Small intestine (tissue), 7 donors: ENCODE measurements around the gene TMCO1. TPM values are rescaled to one million over a fixed set of nuclear protein-coding genes. Genes with fewer than 3 reads are reported as not detected.
A peak's percentile ranks its signal among the peaks of the same experiment; 100 is the strongest.
"Not testable (repeated sequence)": the region's sequence is repeated elsewhere in the genome, so short reads cannot be mapped to it uniquely, and the experiment has no call there.

Experiments
- DNase-seq, 2 donors: peaks; one replicate each; pipeline versions ENCODE4 v3.0.0 to v3.0.0-alpha.2; 2013
- FAIRE-seq: peaks from 2 replicates; lab custom pipeline; 2012; peaks lifted over from hg19 to GRCh38; lab: Jason Lieb, UNC
- H3K27ac ChIP-seq, 3 donors: one replicate each; pipeline ENCODE4 v1.5.1; 2013; ENCODE audit warnings: low read length in 2 of 3, mild to moderate bottlenecking in 2 of 3, control low read depth in 1 of 3, inconsistent platforms in 1 of 3, low read depth in 1 of 3, moderate library complexity in 1 of 3
- H3K27me3 ChIP-seq, 3 donors: one replicate each; pipeline ENCODE4 v1.6.1; 2013; ENCODE audit warnings: low read length in 3 of 3, inconsistent platforms in 1 of 3; ENCODE audit not compliant: control insufficient read depth in 3 of 3, insufficient read depth in 3 of 3
- H3K36me3 ChIP-seq, 3 donors: one replicate each; pipeline ENCODE4 v1.6.1; 2013; ENCODE audit warnings: low read length in 3 of 3, inconsistent platforms in 1 of 3, low read depth in 1 of 3, mild to moderate bottlenecking in 1 of 3, moderate library complexity in 1 of 3; ENCODE audit not compliant: control insufficient read depth in 3 of 3, insufficient read depth in 2 of 3
- H3K4me1 ChIP-seq, 3 donors: one replicate each; pipeline ENCODE4 v1.6.1; 2013; ENCODE audit warnings: low read length in 2 of 3, inconsistent platforms in 1 of 3, low read depth in 1 of 3, mild to moderate bottlenecking in 1 of 3, moderate library complexity in 1 of 3; ENCODE audit not compliant: control insufficient read depth in 3 of 3, insufficient read depth in 2 of 3
- H3K4me3 ChIP-seq, 3 donors: one replicate each; pipeline ENCODE4 v1.5.1; 2013; ENCODE audit warnings: low read length in 3 of 3, control low read depth in 1 of 3, inconsistent platforms in 1 of 3, low read depth in 1 of 3, mild to moderate bottlenecking in 1 of 3, moderate library complexity in 1 of 3
- H3K9me3 ChIP-seq, 2 donors: one replicate each; pipeline ENCODE4 v1.6.1; 2013; ENCODE audit warnings: low read depth in 1 of 2, low read length in 1 of 2; ENCODE audit not compliant: control insufficient read depth in 2 of 2, insufficient read depth in 1 of 2
- WGBS, 3 donors: extraction: QIAGEN DNeasy Blood & Tissue Kit; methylation state at CpG; one replicate each; pipeline ENCODE4 v1.1.7; 2013; 5-methylcytosine and 5-hydroxymethylcytosine counted together
- polyA plus RNA-seq, 4 donors: library from polyadenylated mRNA; stranded (reverse) in 3 of 4; unstranded in 1 of 4; fragments of 200-250 nt in 3 of 4; fragments of 120-200 nt in 1 of 4; gene quantifications; one replicate each; pipeline versions ENCODE4 v1.2.1 to v1.2.3, GENCODE V29; 2013
- donor health status: healthy with polysubstance abuse.
- donor health status: control.
- donor health status: control.
- donor health status: Bipolar disorder and iron deficiency.
- donor health status: healthy.

Gene TMCO1
- polyA plus RNA-seq, 4 donors = 68.7 to 143 (median 105) TPM

DNA sequence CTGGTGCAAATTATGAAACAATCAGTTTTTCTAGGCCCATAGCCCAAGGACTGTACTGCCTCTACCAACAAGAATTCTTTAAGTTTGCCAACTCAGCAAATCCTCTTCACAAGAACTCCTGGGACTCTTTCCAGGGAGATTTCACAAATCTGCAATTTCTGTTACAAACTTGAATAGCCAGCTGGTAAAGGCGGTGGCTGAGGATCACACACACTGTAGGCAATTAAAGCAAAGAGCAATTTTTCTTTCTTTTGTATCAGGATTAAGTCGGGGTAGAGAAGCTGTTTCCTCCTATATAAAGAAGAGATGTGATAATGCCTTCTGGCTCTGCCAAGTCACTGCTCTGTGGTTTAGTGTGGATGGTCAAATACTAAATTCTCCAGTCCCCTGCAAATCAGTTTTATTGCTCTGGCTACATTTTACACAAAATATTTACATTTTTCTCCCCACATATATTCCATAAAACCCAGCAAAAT, 72.0 kb downstream of the TMCO1 start:
- no peak for FAIRE-seq
- H3K4me1 ChIP-seq = peaks cover 0 to 8% (median 0%) of the 10 kb centered on the region in 3 donors
- H3K27me3 ChIP-seq = no peaks in the 10 kb centered on the region
- DNase-seq = peak; percentile 15 to 44
- 8 to 24% (median 14%) methylated on average over 2 of the region's 2 CpGs for WGBS, 3 donors
- peak overlapping the region in 1 of 3 donors; percentile 25 for H3K4me3 ChIP-seq
- no peak overlapping the region for H3K27ac ChIP-seq
- no peaks in the 10 kb centered on the region for H3K9me3 ChIP-seq
- H3K36me3 ChIP-seq = peaks cover 0 to 2% (median 2%) of the 10 kb centered on the region in 3 donors

DNA sequence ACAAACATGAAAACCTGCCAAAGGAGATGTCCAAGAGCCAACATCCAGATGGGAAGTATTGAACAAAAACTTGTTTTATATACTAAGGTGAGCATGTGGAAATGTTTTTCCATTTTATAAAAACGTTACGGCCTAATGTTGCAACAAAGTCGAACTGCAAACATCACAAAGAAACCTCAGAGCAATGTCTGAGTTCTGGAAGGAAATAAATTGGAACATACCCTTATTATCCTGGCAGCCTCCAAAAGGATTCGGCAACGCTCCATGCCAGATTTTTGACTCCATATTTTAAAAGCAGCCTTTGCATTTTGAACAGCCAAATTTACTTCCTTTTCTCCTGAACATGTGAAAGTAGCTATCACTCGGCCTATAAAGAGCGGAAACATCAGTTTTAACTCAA, 73.6 kb downstream of the TMCO1 start:
- 73 to 90% (median 85%) methylated on average over 7 of the region's 7 CpGs for WGBS, 3 donors
- Histone ChIP-seq H3K27ac (no peak overlapping the region), H3K9me3 (peaks cover 0 to 5% of the 10 kb centered on the region in 2 donors), H3K36me3 (peaks cover 0 to 8% (median 2%) of the 10 kb centered on the region in 3 donors), H3K4me3 (no peak overlapping the region), H3K27me3 (no peaks in the 10 kb centered on the region), H3K4me1 (peaks cover 0 to 8% (median 0%) of the 10 kb centered on the region in 3 donors)
- DNase-seq (no peak), FAIRE-seq (no peak)

DNA sequence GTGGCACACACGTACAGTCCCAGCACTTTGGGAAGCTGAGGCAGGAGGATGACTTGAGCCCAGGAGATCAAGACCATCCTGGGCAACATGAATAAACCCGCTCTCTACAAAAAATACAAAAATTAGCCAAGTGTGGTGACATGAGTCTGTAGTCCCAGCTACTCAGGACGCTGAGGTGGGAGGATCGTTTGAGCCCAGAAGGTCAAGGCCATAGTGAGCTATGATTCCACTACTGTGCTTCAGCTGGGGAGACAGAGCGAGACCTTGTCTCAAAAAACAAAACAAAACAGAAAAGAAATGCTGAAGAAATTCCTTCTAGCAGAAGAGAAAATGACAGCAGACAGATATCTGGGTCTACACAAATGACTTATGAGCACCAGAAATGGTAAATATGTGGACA, 80.6 kb downstream of the TMCO1 start:
- no peaks in the 10 kb centered on the region for H3K27me3 ChIP-seq
- no peaks in the 10 kb centered on the region for H3K4me1 ChIP-seq
- no peak overlapping the region for H3K4me3 ChIP-seq
- no peak overlapping the region for H3K27ac ChIP-seq
- WGBS, 3 donors = 97 to 99% (median 98%) methylated on average over 5 of the region's 5 CpGs
- peaks cover 0 to 15% (median 6%) of the 10 kb centered on the region in 3 donors for H3K36me3 ChIP-seq
- H3K9me3 ChIP-seq = peaks cover 0 to 9% of the 10 kb centered on the region in 2 donors
- FAIRE-seq (no peak), DNase-seq (no peak)

DNA sequence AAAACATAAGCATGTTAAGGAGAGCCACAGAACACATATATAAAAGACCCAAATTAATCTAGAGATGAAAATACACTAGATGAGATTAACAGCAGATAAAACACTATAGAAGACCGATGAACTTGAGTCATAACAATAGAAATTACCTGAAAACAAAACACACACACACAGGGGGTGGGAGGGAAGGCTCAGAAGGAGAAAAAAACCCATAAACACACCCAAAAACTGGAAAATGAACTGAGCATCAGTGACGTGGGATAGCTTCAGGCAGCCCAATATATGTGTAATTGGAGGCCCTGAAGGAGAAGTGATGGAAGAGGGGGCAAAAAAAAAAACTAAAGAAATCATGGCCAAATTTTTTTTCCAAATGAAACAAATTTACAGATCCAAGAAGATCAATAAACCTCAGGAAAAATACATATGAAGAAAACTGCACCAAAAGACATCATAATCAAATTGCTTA, 81.7 kb downstream of the TMCO1 start:
- Histone ChIP-seq H3K27me3 (no peaks in the 10 kb centered on the region), H3K36me3 (peaks cover 2 to 20% (median 8%) of the 10 kb centered on the region in 3 donors), H3K9me3 (peaks cover 0 to 9% of the 10 kb centered on the region in 2 donors), H3K4me3 (no peak overlapping the region), H3K27ac (no peak overlapping the region), H3K4me1 (no peaks in the 10 kb centered on the region)
- DNase-seq (no peak), FAIRE-seq (no peak)
- WGBS, 3 donors = 79 to 89% (median 79%) methylated on average over 2 of the region's 2 CpGs

DNA sequence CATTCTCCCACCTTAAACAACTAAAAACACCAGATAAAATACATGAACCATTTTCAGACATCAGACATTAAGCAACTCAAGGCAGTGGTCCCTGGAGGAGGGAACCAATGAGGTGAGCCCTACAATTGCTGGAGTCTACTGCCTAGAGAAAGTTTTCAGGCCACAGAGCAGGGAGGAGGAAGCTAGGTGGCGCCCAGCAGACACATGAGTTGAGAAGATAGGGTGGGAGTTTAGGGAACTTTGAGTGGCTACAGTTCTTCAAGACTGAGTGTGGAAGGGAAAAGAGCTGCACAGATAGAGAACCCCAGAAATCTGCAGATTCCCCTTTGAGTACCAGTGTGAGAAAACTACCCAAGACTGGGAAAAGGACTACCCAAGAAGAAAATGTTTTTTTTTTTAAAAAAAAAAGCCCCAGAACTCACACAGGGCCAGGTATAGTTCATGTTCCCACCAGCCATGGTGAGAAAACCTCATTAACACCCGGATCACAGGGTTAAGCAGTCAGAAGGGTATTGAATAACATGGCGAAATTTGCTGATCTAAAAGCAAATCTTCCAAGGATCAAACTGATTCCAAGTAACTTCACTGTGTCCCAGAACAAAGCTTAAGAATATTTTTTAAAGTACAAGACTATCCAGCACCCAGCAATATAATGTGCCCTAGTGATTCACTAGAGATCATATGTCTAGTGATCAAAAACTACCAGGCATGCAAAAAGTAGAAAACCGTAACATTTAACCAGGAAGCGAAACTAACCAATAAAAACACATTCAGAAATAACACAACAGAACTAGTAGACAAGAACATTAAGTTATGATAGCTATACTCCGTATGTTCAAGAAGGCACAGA, 82.3 kb downstream of the TMCO1 start:
- FAIRE-seq = no peak
- peaks cover 6 to 23% (median 10%) of the 10 kb centered on the region in 3 donors for H3K36me3 ChIP-seq
- no peaks in the 10 kb centered on the region for H3K4me1 ChIP-seq
- H3K4me3 ChIP-seq = no peak overlapping the region
- DNase-seq = no peak
- H3K27me3 ChIP-seq = no peaks in the 10 kb centered on the region
- 79 to 86% (median 80%) methylated on average over 6 of the region's 6 CpGs for WGBS, 3 donors
- H3K9me3 ChIP-seq = peaks cover 0 to 9% of the 10 kb centered on the region in 2 donors
- no peak overlapping the region for H3K27ac ChIP-seq

DNA sequence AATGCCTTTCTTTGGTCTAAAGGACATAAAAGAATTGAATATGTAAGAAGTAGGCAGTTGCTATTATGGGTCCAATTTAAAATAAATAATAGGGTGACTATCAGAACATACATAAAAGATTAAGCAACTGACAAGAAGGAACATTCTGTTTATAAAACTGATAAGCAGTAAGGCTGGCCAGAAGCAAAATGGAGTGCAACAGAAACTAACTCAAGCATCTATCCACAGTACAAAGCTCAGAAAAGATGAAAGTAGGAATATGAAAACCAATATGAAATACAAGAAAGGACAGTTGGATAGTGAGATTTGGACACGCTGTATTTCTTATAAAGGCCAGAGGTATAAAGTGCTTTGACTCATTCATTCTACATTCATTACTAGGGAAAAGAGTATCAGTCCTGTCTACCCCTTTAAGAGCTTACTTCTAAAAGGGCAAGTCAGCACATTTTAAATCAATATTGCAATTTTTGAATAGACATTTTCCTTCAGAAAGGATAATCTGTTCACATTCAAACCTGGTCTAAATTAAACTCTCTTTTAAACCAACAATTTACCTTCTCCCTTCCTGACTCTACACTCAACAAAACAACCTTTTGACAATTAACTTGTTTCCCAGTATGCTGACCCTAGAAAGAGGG, 84.7 kb downstream of the TMCO1 start:
- Histone ChIP-seq H3K36me3 (peaks cover 12 to 20% (median 20%) of the 10 kb centered on the region in 3 donors), H3K9me3 (peaks cover 0 to 4% of the 10 kb centered on the region in 2 donors), H3K4me1 (no peaks in the 10 kb centered on the region), H3K4me3 (no peak overlapping the region), H3K27ac (no peak overlapping the region), H3K27me3 (no peaks in the 10 kb centered on the region)
- FAIRE-seq (no peak), DNase-seq (no peak)
- WGBS, 3 donors = 0 to 61% (median 10%) methylated on average over 1 of the region's 1 CpG

DNA sequence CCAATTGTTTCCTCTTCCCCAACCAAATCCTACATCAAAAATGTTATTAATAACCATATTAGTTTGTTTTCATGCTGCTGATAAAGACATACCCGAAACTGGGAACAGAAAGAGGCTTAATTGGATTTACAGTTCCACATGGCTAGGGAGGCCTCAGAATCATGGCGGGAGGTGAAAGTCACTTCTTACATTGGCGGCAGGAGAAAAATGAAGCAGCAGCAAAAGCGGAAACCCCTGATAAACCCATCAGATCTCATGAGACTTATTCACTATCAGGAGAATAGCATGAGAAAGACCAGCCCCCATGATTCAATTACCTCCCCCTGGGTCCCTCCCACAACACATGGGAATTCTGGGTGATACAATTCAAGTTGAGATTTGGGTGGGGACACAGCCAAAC, 87.9 kb downstream of the TMCO1 start:
- DNase-seq, H3K9me3 ChIP-seq, H3K4me3 ChIP-seq, H3K4me1 ChIP-seq, FAIRE-seq, H3K27ac ChIP-seq, H3K27me3 ChIP-seq: not testable (repeated sequence)
- peaks cover 14 to 30% (median 25%) of the 10 kb centered on the region in 3 donors for H3K36me3 ChIP-seq
- WGBS, 3 donors = 94 to 99% (median 97%) methylated on average over 4 of the region's 4 CpGs

DNA sequence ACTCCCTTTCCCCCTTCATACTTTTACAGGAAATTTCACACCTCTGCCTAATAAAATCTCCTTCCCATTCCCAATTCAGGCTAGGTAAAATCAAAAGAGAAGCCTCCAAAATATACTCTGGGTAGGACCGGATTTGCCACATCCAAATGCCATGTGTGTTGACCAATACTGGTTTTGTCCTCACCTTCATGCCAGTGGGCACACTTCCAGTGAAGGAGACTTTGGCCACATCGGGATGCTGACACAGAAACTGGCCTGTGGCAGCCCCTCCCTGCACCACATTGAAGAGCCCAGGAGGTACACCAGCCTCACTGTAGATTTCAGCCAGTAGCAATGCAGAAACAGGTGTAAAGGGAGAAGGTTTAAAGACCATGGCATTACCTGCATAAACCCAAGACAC, 88.4 kb downstream of the TMCO1 start:
- Histone ChIP-seq H3K27me3 (no peaks in the 10 kb centered on the region), H3K27ac (no peak overlapping the region), H3K4me1 (no peaks in the 10 kb centered on the region), H3K36me3 (peaks cover 14 to 28% (median 25%) of the 10 kb centered on the region in 3 donors), H3K4me3 (no peak overlapping the region), H3K9me3 (no peaks in the 10 kb centered on the region)
- 53 to 88% (median 81%) methylated on average over 2 of the region's 2 CpGs for WGBS, 3 donors
- FAIRE-seq (no peak), DNase-seq (no peak)
